Pancreas (tissue), 10 donors: ENCODE data around the gene CLSTN2. TPM values are rescaled to one million over a fixed set of nuclear protein-coding genes. Genes with fewer than 3 reads are reported as not detected.

Source experiments
- ATAC-seq, 4 donors: fragments of 200-7000 bp; cut with Tn5 transposase; one replicate each; pipeline versions ENCODE4 v1.8.0 to v1.9.1; 2020; ENCODE audit warnings: mild to moderate bottlenecking in 4 of 4, moderate library complexity in 4 of 4
- DNase-seq, 6 donors: peaks; one replicate each; pipeline ENCODE4 v3.0.0-alpha.2; 2020
- FAIRE-seq: peaks from 2 replicates; lab custom pipeline; 2012; peaks lifted over from hg19 to GRCh38; lab: Jason Lieb, UNC
- H3K27ac ChIP-seq, 4 donors: fragments of 200-600 bp; sonication (generic); 1 replicate in 3 of 4; 2 replicates in 1 of 4; pipeline versions ENCODE4 v1.5.0 to v1.8.0; 2020
- H3K27me3 ChIP-seq, 4 donors: fragments of 200-600 bp; one replicate each; pipeline ENCODE4 v1.8.0; 2021
- H3K36me3 ChIP-seq, 3 donors: fragments of 200-600 bp; sonication (generic) in 1 of 3; one replicate each; pipeline versions ENCODE4 v1.5.0 to v1.8.0; 2020 to 2021
- H3K4me1 ChIP-seq, 3 donors: fragments of 200-600 bp; one replicate each; pipeline ENCODE4 v1.8.0; 2021
- H3K4me3 ChIP-seq, 4 donors: fragments of 200-600 bp; sonication (generic) in 2 of 4; one replicate each; pipeline versions ENCODE4 v1.5.0 to v1.8.0; 2020 to 2021
- H3K9me3 ChIP-seq, 4 donors: fragments of 200-600 bp; one replicate each; pipeline ENCODE4 v1.8.0; 2021
- WGBS, 2 donors: extraction: QIAGEN DNeasy Blood & Tissue Kit; methylation state at CpG; one replicate each; pipeline ENCODE4 v1.1.7; 2013; 5-methylcytosine and 5-hydroxymethylcytosine counted together
- intact Hi-C, 3 donors: fragments of 100-400 bp; cut with DNase I; formaldehyde crosslinking; loops; one replicate each; pipeline versions ENCODE4 v1.11.1 to v1.14.2; 2022
- polyA plus RNA-seq, 2 donors: library from polyadenylated mRNA; stranded (reverse); fragments of 200-250 nt; gene quantifications; one replicate each; pipeline ENCODE4 v1.2.3, GENCODE V29; 2013
- total RNA-seq, 6 donors: library from RNA; stranded (reverse); fragmentation: NEBNext Ultra II Directional in 4 of 6; extraction: Animal tissue kit (Norgen Biotek cat#: 25700) in 4 of 6; gene quantifications; one replicate each; pipeline versions ENCODE4 v1.2.1 to v1.2.4, GENCODE V29; 2021 to 2023
- TF ChIP-seq, protein P1 (sequence below), 4 donors: fragments of 200-600 bp; sonication (generic) in 3 of 4; IDR thresholded peaks; one replicate each; pipeline versions ENCODE4 v1.5.0 to v1.8.0; 2021; ENCODE audit warnings: antibody characterized with exemption in 4 of 4
- donor health status: healthy with polysubstance abuse.
- donor health status: DM: no; HTN: no; CAD: no; lungs with moderate emphysema.
- donor health status: DM: no; HTN: no; CAD: no.
- donor health status: control.
- donor health status: control.
- donor health status: Bipolar disorder and iron deficiency.
- donor health status: DM: yes; HTN: yes; CAD: no.
- donor health status: DM: no; HTN: no; CAD: no.
- donor health status: DM: no; HTN: no; CAD: no.
- donor health status: DM: yes; HTN: yes; CAD: no.

The CLSTN2 gene
- total and polyA plus RNA-seq, 8 donors, result 0.65 to 9.3 (median 2.9) TPM

DNA sequence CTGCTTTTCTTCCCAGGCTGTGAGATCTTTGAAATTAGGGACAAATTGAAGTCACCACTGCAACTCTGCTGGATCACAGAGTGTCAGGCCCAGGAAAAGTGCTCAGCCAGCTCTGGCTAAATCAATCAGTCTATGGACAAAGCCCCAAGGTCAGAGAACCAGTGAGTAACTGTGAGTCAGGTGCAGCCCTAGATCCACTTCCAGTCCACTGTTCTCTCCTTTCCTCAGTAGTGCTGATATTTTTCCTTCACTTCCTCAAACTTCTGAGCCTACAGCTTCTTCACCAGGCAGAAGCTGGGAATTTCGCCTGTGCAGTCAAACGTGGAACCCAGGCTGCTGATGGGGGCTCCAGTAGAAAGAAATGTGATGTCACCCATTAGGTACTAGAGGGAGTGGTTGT lies 667.8 kb downstream of the CLSTN2 start:
- 75 to 85% methylated on average over 2 of the region's 2 CpGs for WGBS, 2 donors
- no peaks in the 10 kb centered on the region for H3K9me3 ChIP-seq
- H3K27ac ChIP-seq, result no peak overlapping the region
- DNase-seq (peak in 1 of 6 donors; percentile 9), FAIRE-seq (no peak), ATAC-seq (peak in 1 of 4 donors; percentile 38)
- no peaks in the 10 kb centered on the region for H3K36me3 ChIP-seq
- no peak overlapping the region for H3K4me3 ChIP-seq
- TF ChIP-seq, protein P1, sequence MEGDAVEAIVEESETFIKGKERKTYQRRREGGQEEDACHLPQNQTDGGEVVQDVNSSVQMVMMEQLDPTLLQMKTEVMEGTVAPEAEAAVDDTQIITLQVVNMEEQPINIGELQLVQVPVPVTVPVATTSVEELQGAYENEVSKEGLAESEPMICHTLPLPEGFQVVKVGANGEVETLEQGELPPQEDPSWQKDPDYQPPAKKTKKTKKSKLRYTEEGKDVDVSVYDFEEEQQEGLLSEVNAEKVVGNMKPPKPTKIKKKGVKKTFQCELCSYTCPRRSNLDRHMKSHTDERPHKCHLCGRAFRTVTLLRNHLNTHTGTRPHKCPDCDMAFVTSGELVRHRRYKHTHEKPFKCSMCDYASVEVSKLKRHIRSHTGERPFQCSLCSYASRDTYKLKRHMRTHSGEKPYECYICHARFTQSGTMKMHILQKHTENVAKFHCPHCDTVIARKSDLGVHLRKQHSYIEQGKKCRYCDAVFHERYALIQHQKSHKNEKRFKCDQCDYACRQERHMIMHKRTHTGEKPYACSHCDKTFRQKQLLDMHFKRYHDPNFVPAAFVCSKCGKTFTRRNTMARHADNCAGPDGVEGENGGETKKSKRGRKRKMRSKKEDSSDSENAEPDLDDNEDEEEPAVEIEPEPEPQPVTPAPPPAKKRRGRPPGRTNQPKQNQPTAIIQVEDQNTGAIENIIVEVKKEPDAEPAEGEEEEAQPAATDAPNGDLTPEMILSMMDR (IDR thresholded peaks at IDR 0.05), result no peak
- intact Hi-C loops, result no loop called here
- H3K4me1 ChIP-seq, result no peaks in the 10 kb centered on the region
- no peaks in the 10 kb centered on the region for H3K27me3 ChIP-seq

DNA sequence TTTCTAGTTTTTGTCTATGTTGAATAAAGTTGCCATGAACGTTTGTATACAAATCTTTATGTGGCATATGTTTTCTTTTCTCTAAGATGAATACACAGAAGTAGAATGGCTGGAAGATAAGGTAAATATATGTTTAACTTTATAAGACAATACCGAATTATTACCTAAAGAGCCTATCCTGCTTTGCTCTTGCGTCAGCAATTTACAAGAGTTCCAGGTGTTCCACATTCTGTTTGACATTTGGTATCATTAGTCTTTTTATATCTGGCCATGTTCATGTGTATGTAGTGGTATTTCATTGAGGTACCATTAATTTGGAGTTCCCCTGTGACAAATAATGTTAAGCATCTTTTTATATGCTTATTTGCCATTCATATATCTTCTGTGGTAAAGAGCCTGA lies 668.8 kb downstream of the CLSTN2 start:
- 63 to 68% methylated on average over 3 of the region's 3 CpGs for WGBS, 2 donors
- FAIRE-seq, result no peak

DNA sequence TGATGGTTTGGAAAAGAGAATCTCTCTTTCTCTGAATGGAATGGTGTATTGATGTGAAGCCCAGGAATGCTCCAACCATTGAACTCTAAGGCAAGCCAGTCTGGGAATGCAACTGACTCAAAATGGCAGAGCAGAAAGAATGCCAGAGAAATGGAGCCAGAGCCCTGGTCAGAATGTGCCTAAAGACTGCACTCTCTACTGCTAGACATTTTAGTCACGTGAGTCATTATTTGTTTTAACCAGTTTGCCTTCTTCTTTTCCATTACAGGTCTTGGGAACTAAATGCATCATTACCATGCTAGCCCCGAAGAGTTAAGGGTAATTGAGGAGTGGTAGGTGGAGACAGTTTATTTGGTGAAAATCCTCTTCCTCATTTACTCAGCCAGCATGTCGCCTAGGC lies 675.6 kb downstream of the CLSTN2 start:
- intact Hi-C loops, result no loop called here

More for the DNA sequence above, 668.8 kb downstream of the CLSTN2 start:
- Histone ChIP-seq H3K4me1 (no peaks in the 10 kb centered on the region), H3K27ac (no peak overlapping the region), H3K36me3 (no peaks in the 10 kb centered on the region), H3K27me3 (no peaks in the 10 kb centered on the region), H3K4me3 (no peak overlapping the region), H3K9me3 (no peaks in the 10 kb centered on the region)
- ATAC-seq (no peak), DNase-seq (no peak)
- TF ChIP-seq, protein P1 (IDR thresholded peaks at IDR 0.05), result no peak
- intact Hi-C loops, result no loop called here

DNA sequence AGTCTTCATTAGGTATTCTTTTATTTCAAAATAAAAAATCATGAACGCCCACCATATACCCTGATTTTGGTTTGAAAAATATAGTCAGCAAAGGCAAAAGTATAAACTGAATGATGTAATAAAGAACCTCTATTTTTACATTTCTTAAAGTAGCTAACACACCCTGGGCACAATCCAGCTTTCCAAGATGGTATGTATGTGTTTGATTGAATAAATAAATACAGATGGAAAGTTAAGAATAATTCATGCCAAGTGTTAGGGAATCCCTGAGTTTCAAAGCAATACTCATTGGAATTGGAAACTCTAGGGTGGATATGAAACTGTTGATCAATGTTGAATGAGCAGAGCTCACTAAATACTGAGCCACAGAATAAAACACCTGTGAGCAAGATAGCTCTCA lies 679.0 kb downstream of the CLSTN2 start:
- no peak overlapping the region for H3K27ac ChIP-seq
- WGBS, 2 donors, result 77 to 84% methylated on average over 1 of the region's 1 CpG
- H3K4me3 ChIP-seq, result no peak overlapping the region
- no peaks in the 10 kb centered on the region for H3K9me3 ChIP-seq
- no peak for ATAC-seq
- DNase-seq, result no peak
- TF ChIP-seq, protein P1 (IDR thresholded peaks at IDR 0.05), result no peak
- no peak for FAIRE-seq
- no peaks in the 10 kb centered on the region for H3K27me3 ChIP-seq
- H3K4me1 ChIP-seq, result no peaks in the 10 kb centered on the region
- no peaks in the 10 kb centered on the region for H3K36me3 ChIP-seq
- intact Hi-C loops, result no loop called here

More for the DNA sequence above, 675.6 kb downstream of the CLSTN2 start:
- H3K36me3 ChIP-seq, result no peaks in the 10 kb centered on the region
- 67 to 77% methylated on average over 3 of the region's 3 CpGs for WGBS, 2 donors
- no peaks in the 10 kb centered on the region for H3K27me3 ChIP-seq
- no peak overlapping the region for H3K4me3 ChIP-seq
- FAIRE-seq (no peak), ATAC-seq (no peak), DNase-seq (no peak)
- TF ChIP-seq, protein P1 (IDR thresholded peaks at IDR 0.05), result no peak
- H3K4me1 ChIP-seq, result no peaks in the 10 kb centered on the region
- H3K27ac ChIP-seq, result no peak overlapping the region
- no peaks in the 10 kb centered on the region for H3K9me3 ChIP-seq

DNA sequence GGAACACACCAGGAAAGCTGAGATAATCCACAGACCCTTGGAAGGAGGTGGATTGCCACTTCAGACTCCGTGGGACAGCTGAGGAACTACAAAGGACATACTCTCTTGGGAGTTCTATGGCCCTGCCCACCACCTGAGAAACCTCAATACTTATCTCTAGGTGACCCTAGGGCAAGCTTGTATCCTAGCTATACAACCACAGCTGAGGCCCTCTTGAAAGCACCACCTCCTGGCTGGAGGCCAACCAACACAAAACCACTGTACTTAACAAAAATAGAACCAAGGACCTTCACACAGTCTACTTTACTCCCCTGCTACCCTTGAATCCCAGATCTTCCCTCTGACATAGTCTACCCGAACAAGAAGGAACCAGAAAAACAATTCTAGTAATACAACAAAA lies 682.1 kb downstream of the CLSTN2 start:
- WGBS, 2 donors, result 68 to 77% methylated on average over 2 of the region's 2 CpGs

More for the DNA sequence above, 682.1 kb downstream of the CLSTN2 start:
- Histone ChIP-seq H3K9me3 (no peaks in the 10 kb centered on the region), H3K27me3 (no peaks in the 10 kb centered on the region), H3K27ac (no peak overlapping the region), H3K4me3 (no peak overlapping the region), H3K4me1 (no peaks in the 10 kb centered on the region), H3K36me3 (no peaks in the 10 kb centered on the region)
- no peak for ATAC-seq
- DNase-seq, result no peak
- intact Hi-C loops, result no loop called here
- no peak for FAIRE-seq
- TF ChIP-seq, protein P1 (IDR thresholded peaks at IDR 0.05), result no peak
